A673 (cell line): ENCODE data around the gene TMEM44. TPM values are rescaled to one million over a fixed set of nuclear protein-coding genes. Genes with fewer than 3 reads are reported as not detected.

Experiments
- BruUV-seq: library from RNA; stranded (reverse); fragments of 400-500 nt; replicated peaks from 2 replicates; lab custom pipeline; 2021; lab: Mats Ljungman, UMichigan
- CTCF ChIA-PET: fragments of 300-600 bp; sonication (Branson Sonifier 250); formaldehyde crosslinking; loops from one replicate; lab custom pipeline; 2022; ENCODE audit warnings: antibody characterized with exemption; lab: Charles Lee
- POLR2A ChIA-PET: fragments of 300-600 bp; sonication (Branson Sonifier 250); formaldehyde crosslinking; loops from one replicate; lab custom pipeline; 2022; ENCODE audit warnings: antibody characterized with exemption; ENCODE audit not compliant: low non-redundant PET; lab: Charles Lee
- DNase-seq: peaks from one replicate; pipeline ENCODE4 v3.0.0-alpha.2; 2015; ENCODE audit warnings: low spot score
- H3K27ac ChIP-seq: fragments of 200-600 bp; sonication (generic); 2 replicates; pipeline ENCODE4 v1.5.1; 2016; ENCODE audit warnings: mixed run types, low read depth, mild to moderate bottlenecking, mixed read lengths, antibody characterized with exemption, low read length; ENCODE audit not compliant: poor library complexity, severe bottlenecking
- H3K27me3 ChIP-seq: fragments of 200-600 bp; sonication (generic); replicated peaks from 2 replicates; pipeline ENCODE4 v1.6.1; 2017; ENCODE audit warnings: mixed run types, low read depth, mild to moderate bottlenecking, mixed read lengths, antibody characterized with exemption, low read length; ENCODE audit not compliant: insufficient read depth, poor library complexity
- H3K36me3 ChIP-seq: fragments of 200-600 bp; sonication (generic); 2 replicates; pipeline ENCODE4 v1.6.1; 2016; ENCODE audit warnings: mixed run types, mild to moderate bottlenecking, mixed read lengths, antibody characterized with exemption, low read length; ENCODE audit not compliant: insufficient read depth, poor library complexity, severe bottlenecking
- H3K4me1 ChIP-seq: fragments of 200-600 bp; sonication (generic); 2 replicates; pipeline ENCODE4 v1.6.1; 2017; ENCODE audit warnings: mixed run types, mild to moderate bottlenecking, mixed read lengths, antibody characterized with exemption, low read length; ENCODE audit not compliant: insufficient read depth, poor library complexity, severe bottlenecking
- H3K4me3 ChIP-seq: fragments of 200-600 bp; sonication (generic); 2 replicates; pipeline ENCODE4 v1.5.1; 2016; ENCODE audit warnings: low read depth, mixed run types, mild to moderate bottlenecking, mixed read lengths, low read length; ENCODE audit not compliant: poor library complexity, severe bottlenecking
- H3K9me3 ChIP-seq: fragments of 200-600 bp; sonication (generic); 2 replicates; pipeline ENCODE4 v1.6.1; 2016; ENCODE audit warnings: mixed run types, low read depth, mild to moderate bottlenecking, mixed read lengths, antibody characterized with exemption, low read length; ENCODE audit not compliant: poor library complexity, severe bottlenecking
- EZH2 ChIP-seq: fragments of 200-600 bp; sonication (generic); IDR thresholded peaks from 2 replicates; pipeline ENCODE4 v1.6.1; 2017; ENCODE audit warnings: borderline replicate concordance, low read depth, mild to moderate bottlenecking, mixed read lengths, antibody characterized with exemption, low read length; ENCODE audit not compliant: poor library complexity, severe bottlenecking
- intact Hi-C: fragments of 100-400 bp; cut with micrococcal nuclease; formaldehyde crosslinking; loops from one replicate; pipeline ENCODE4 v1.10.0; 2022; ENCODE audit not compliant: unreplicated experiment
- total RNA-seq: library from RNA; stranded (reverse); gene quantifications from 2 replicates; pipeline ENCODE4 v1.2.3, GENCODE V29; 2021
- TF ChIP-seq, protein P1 (sequence below): fragments of 300-800, 200-600 bp; sonication (generic); conservative IDR thresholded peaks from 2 replicates; pipeline ENCODE4 v1.5.1; 2017; ENCODE audit warnings: low read depth, mild to moderate bottlenecking, antibody characterized with exemption, low read length, moderate library complexity, mixed read lengths

Gene TMEM44
- total RNA-seq, 1 experiment from 2014 or later, result 20.9 TPM

GRCh38 chr3:194554473-194555123 lies 78.6 kb downstream of the TMEM44 start:
- no peak for DNase-seq
- no peak overlapping the region for H3K4me3 ChIP-seq
- no peaks in the 10 kb centered on the region for H3K9me3 ChIP-seq
- H3K27ac ChIP-seq, result no peak overlapping the region
- H3K4me1 ChIP-seq, result peaks cover 7% of the 10 kb centered on the region
- TF ChIP-seq, protein P1, sequence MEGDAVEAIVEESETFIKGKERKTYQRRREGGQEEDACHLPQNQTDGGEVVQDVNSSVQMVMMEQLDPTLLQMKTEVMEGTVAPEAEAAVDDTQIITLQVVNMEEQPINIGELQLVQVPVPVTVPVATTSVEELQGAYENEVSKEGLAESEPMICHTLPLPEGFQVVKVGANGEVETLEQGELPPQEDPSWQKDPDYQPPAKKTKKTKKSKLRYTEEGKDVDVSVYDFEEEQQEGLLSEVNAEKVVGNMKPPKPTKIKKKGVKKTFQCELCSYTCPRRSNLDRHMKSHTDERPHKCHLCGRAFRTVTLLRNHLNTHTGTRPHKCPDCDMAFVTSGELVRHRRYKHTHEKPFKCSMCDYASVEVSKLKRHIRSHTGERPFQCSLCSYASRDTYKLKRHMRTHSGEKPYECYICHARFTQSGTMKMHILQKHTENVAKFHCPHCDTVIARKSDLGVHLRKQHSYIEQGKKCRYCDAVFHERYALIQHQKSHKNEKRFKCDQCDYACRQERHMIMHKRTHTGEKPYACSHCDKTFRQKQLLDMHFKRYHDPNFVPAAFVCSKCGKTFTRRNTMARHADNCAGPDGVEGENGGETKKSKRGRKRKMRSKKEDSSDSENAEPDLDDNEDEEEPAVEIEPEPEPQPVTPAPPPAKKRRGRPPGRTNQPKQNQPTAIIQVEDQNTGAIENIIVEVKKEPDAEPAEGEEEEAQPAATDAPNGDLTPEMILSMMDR, result no peak
- TF ChIP-seq EZH2, result no peak
- POLR2A ChIA-PET, result no interaction called here
- H3K27me3 ChIP-seq, result no peaks in the 10 kb centered on the region
- CTCF ChIA-PET, result no interaction called here
- intact Hi-C loops, result no loop called here
- H3K36me3 ChIP-seq, result no peaks in the 10 kb centered on the region
- no TSS peak for BruUV-seq

GRCh38 chr3:194552327-194552949 lies 80.8 kb downstream of the TMEM44 start:
- BruUV-seq, result no TSS peak
- Histone ChIP-seq H3K27ac (no peak overlapping the region), H3K4me1 (peaks cover 7% of the 10 kb centered on the region), H3K27me3 (no peaks in the 10 kb centered on the region), H3K36me3 (no peaks in the 10 kb centered on the region), H3K4me3 (no peak overlapping the region), H3K9me3 (peaks cover under 1% of the 10 kb centered on the region)
- DNase-seq, result no peak
- TF ChIP-seq EZH2, result no peak
- TF ChIP-seq, protein P1, result no peak
- ChIA-PET POLR2A (no interaction called here), CTCF (no interaction called here)
- intact Hi-C loops, result no loop called here

- ChIA-PET POLR2A (no interaction called here), CTCF (no interaction called here)
- no TSS peak for BruUV-seq
- no peak overlapping the region for H3K4me3 ChIP-seq
- H3K27me3 ChIP-seq, result no peaks in the 10 kb centered on the region
- intact Hi-C loops, result no loop called here
- H3K9me3 ChIP-seq, result peaks cover 7% of the 10 kb centered on the region
- DNase-seq, result no peak
- H3K36me3 ChIP-seq, result no peaks in the 10 kb centered on the region
- TF ChIP-seq EZH2, result no peak
- no peak overlapping the region for H3K27ac ChIP-seq
- peaks cover 7% of the 10 kb centered on the region for H3K4me1 ChIP-seq
Measured at GRCh38 chr3:194549853-194550252, 83.4 kb downstream of the TMEM44 start.
